Vagina (tissue), 2 donors: ENCODE measurements around the gene DDX54.

Experiments
- POLR2A ChIP-seq, 2 donors: fragments of 450-650 bp; IDR thresholded peaks; one replicate each; pipeline ENCODE4 v1.6.1; 2017; ENCODE audit warnings: antibody characterized with exemption in 2 of 2, mild to moderate bottlenecking in 2 of 2, moderate library complexity in 2 of 2
- POLR2AphosphoS5 ChIP-seq, 2 donors: sonication (generic); formaldehyde crosslinking; IDR thresholded peaks; one replicate each; pipeline ENCODE4 v1.9.0; 2017; ENCODE audit warnings: antibody characterized with exemption in 2 of 2, mild to moderate bottlenecking in 2 of 2, low read depth in 1 of 2; ENCODE audit not compliant: insufficient read depth in 1 of 2
- TF ChIP-seq, protein P1 (sequence below), 3 experiments: fragments of 450-650 bp in 2 of 3; fragments of 200-600 bp in 1 of 3; sonication (generic) in 1 of 3; IDR thresholded peaks; one replicate each; pipeline ENCODE4 v1.5.1; 2017 to 2019; ENCODE audit warnings: antibody characterized with exemption in 3 of 3, mild to moderate bottlenecking in 2 of 3, moderate library complexity in 2 of 3

DNA sequence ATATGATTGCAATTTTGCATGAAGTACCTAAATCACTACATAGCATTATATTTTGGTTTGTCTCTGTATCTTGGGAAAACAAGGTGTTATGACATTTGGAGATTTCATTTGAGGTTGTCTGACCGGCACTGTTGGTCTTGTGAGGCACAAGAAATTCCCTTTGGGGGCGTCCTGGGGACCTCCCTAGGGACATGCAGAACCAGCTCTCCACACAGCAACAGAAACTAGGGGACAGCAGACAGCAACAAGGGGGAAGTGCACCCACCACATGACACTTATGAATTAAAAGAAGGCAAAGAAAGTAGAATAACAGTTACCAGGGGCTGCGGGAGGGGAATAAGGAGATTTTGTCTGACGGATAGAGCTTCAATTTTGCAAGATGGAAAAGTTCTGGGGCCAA lies 14.4 kb downstream of the DDX54 start:
- no peak for TF ChIP-seq POLR2AphosphoS5 (IDR thresholded peaks at IDR 0.05; ENCODE audit: insufficient read depth in 1 of 2, low read depth in 1 of 2)
- TF ChIP-seq, protein P1, sequence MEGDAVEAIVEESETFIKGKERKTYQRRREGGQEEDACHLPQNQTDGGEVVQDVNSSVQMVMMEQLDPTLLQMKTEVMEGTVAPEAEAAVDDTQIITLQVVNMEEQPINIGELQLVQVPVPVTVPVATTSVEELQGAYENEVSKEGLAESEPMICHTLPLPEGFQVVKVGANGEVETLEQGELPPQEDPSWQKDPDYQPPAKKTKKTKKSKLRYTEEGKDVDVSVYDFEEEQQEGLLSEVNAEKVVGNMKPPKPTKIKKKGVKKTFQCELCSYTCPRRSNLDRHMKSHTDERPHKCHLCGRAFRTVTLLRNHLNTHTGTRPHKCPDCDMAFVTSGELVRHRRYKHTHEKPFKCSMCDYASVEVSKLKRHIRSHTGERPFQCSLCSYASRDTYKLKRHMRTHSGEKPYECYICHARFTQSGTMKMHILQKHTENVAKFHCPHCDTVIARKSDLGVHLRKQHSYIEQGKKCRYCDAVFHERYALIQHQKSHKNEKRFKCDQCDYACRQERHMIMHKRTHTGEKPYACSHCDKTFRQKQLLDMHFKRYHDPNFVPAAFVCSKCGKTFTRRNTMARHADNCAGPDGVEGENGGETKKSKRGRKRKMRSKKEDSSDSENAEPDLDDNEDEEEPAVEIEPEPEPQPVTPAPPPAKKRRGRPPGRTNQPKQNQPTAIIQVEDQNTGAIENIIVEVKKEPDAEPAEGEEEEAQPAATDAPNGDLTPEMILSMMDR (IDR thresholded peaks at IDR 0.05): no peak
- no peak for TF ChIP-seq POLR2A (IDR thresholded peaks at IDR 0.05)
